SU-DHL-6 (cell line): Measurements from ENCODE around the gene EEF2.

Experiments
- EZH2phosphoT487 ChIP-seq: fragments of 200-600 bp; sonication (generic), shearing (Covaris generic); conservative IDR thresholded peaks from 2 replicates; pipeline ENCODE4 v1.6.1; 2018; ENCODE audit warnings: mild to moderate bottlenecking, antibody characterized with exemption, low read length, moderate library complexity, mixed read lengths
- TF ChIP-seq, protein P1 (sequence below): fragments of 200-600 bp; sonication (generic); IDR thresholded peaks from one replicate; pipeline ENCODE4 v1.5.1; 2017; ENCODE audit warnings: antibody characterized with exemption, mild to moderate bottlenecking, low read length, moderate library complexity; ENCODE audit not compliant: insufficient read depth, poor library complexity, severe bottlenecking

DNA sequence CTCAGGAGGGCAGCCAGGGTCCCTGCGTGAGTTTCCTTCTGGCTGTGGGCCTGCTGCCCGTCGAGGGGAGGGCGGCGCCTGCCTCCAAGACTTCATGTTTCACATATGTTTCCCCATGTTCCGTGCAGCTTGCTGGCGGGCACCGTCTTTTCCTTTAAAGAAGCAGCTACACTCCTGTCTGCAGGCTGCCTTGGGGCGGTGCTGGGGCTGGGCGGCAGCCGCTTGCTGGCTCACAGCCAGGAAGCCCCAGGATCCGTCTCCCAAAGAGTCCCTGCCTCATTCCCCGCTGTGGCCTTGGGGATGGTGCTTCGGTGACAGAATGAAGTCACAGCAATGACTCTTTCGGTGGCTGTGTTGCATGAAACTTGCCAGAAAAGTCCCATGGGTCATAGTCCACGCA is 47.2 kb upstream of the EEF2 start:
- TF ChIP-seq, protein P1, sequence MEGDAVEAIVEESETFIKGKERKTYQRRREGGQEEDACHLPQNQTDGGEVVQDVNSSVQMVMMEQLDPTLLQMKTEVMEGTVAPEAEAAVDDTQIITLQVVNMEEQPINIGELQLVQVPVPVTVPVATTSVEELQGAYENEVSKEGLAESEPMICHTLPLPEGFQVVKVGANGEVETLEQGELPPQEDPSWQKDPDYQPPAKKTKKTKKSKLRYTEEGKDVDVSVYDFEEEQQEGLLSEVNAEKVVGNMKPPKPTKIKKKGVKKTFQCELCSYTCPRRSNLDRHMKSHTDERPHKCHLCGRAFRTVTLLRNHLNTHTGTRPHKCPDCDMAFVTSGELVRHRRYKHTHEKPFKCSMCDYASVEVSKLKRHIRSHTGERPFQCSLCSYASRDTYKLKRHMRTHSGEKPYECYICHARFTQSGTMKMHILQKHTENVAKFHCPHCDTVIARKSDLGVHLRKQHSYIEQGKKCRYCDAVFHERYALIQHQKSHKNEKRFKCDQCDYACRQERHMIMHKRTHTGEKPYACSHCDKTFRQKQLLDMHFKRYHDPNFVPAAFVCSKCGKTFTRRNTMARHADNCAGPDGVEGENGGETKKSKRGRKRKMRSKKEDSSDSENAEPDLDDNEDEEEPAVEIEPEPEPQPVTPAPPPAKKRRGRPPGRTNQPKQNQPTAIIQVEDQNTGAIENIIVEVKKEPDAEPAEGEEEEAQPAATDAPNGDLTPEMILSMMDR = no peak
- TF ChIP-seq EZH2phosphoT487 = no peak
